G401.6 (cell line): ENCODE results near the gene R3HDM2.
"Not testable (repeated sequence)": the region's sequence is repeated elsewhere in the genome, so short reads cannot be mapped to it uniquely, and the experiment has no call there.

Experiments
- FAIRE-seq: peaks from 2 replicates; lab custom pipeline; 2012; peaks lifted over from hg19 to GRCh38; lab: Jason Lieb, UNC

The R3HDM2 gene

GRCh38 chr12:57377103-57377840, 53.6 kb downstream of the R3HDM2 start:
- no peak for FAIRE-seq

- FAIRE-seq: no peak
Measured at GRCh38 chr12:57372233-57372632, 58.6 kb downstream of the R3HDM2 start.

GRCh38 chr12:57370696-57371095, 60.1 kb downstream of the R3HDM2 start:
- peak; percentile 50 for FAIRE-seq

GRCh38 chr12:57370072-57370471, 60.8 kb downstream of the R3HDM2 start:
- no peak for FAIRE-seq

GRCh38 chr12:57369202-57369601, 61.6 kb downstream of the R3HDM2 start:
- no peak for FAIRE-seq

- no peak for FAIRE-seq
Measured at GRCh38 chr12:57368349-57369095, 62.3 kb downstream of the R3HDM2 start.

GRCh38 chr12:57367121-57367520, 63.7 kb downstream of the R3HDM2 start:
- no peak for FAIRE-seq

GRCh38 chr12:57366315-57366714, 64.5 kb downstream of the R3HDM2 start:
- FAIRE-seq: no peak

GRCh38 chr12:57364156-57364555, 66.7 kb downstream of the R3HDM2 start:
- not testable (repeated sequence) for FAIRE-seq

- no peak for FAIRE-seq
Measured at GRCh38 chr12:57360468-57360867, 70.4 kb downstream of the R3HDM2 start.

- no peak for FAIRE-seq
Measured at GRCh38 chr12:57358646-57359045, 72.2 kb downstream of the R3HDM2 start.

GRCh38 chr12:57355734-57356133, 75.1 kb downstream of the R3HDM2 start:
- FAIRE-seq: no peak

GRCh38 chr12:57352166-57352565, 78.7 kb downstream of the R3HDM2 start:
- no peak for FAIRE-seq

- FAIRE-seq: no peak
Measured at GRCh38 chr12:57347284-57347683, 83.6 kb downstream of the R3HDM2 start.

- no peak for FAIRE-seq
Measured at GRCh38 chr12:57343703-57344378, 87.0 kb downstream of the R3HDM2 start.

- FAIRE-seq: no peak
Measured at GRCh38 chr12:57342207-57342691, 88.6 kb downstream of the R3HDM2 start.

- no peak for FAIRE-seq
Measured at GRCh38 chr12:57341275-57341990, 89.4 kb downstream of the R3HDM2 start.

GRCh38 chr12:57340104-57340503, 90.7 kb downstream of the R3HDM2 start:
- no peak for FAIRE-seq

- FAIRE-seq: not testable (repeated sequence)
Measured at GRCh38 chr12:57336299-57336698, 94.5 kb downstream of the R3HDM2 start.

GRCh38 chr12:57334219-57334618, 96.6 kb downstream of the R3HDM2 start:
- FAIRE-seq: no peak

GRCh38 chr12:57332646-57333312, 98.1 kb downstream of the R3HDM2 start:
- no peak for FAIRE-seq

GRCh38 chr12:57330992-57331391, 99.9 kb downstream of the R3HDM2 start:
- no peak for FAIRE-seq
